GM23338 (cell line): ENCODE data around the gene ADAMTS8. TPM values are rescaled to one million over a fixed set of nuclear protein-coding genes. Genes with fewer than 3 reads are reported as not detected.

ENCODE experiments used
- ATAC-seq: fragments of 200-7000 bp; cut with Tn5 transposase; 3 replicates; pipeline ENCODE4 v1.9.1; 2020
- DNase-seq: peaks from one replicate; pipeline ENCODE4 v3.0.0-alpha.2; 2015; ENCODE audit warnings: low spot score
- H2AFZ ChIP-seq: fragments of 200-600 bp; sonication (generic); 2 replicates; pipeline ENCODE4 v1.8.0; 2016; ENCODE audit warnings: antibody characterized with exemption, mild to moderate bottlenecking, moderate library complexity
- H3F3A ChIP-seq: fragments of 200-600 bp; sonication (generic); replicated peaks from 2 replicates; pipeline ENCODE4 v1.8.0; 2017; ENCODE audit warnings: antibody characterized with exemption, mixed run types, low read depth
- H3K27ac ChIP-seq: fragments of 200-600 bp; sonication (generic); 2 replicates; pipeline ENCODE4 v1.6.1; 2016; ENCODE audit warnings: low read depth
- H3K27me3 ChIP-seq: fragments of 200-600 bp; sonication (generic); 2 replicates; pipeline ENCODE4 v1.8.0; 2016; ENCODE audit warnings: mild to moderate bottlenecking, mixed run types, moderate library complexity; ENCODE audit not compliant: insufficient read depth
- H3K36me3 ChIP-seq: fragments of 200-600 bp; sonication (generic); 2 replicates; pipeline ENCODE4 v1.8.0; 2016; ENCODE audit warnings: mild to moderate bottlenecking; ENCODE audit not compliant: insufficient read depth
- H3K4me1 ChIP-seq: fragments of 200-600 bp; sonication (generic); 2 replicates; pipeline ENCODE4 v1.8.0; 2016; ENCODE audit warnings: mild to moderate bottlenecking, moderate library complexity; ENCODE audit not compliant: insufficient read depth
- H3K4me2 ChIP-seq: fragments of 200-600 bp; sonication (generic); 2 replicates; pipeline ENCODE4 v1.7.1; 2017; ENCODE audit warnings: mixed run types
- H3K4me3 ChIP-seq: fragments of 200-600 bp; sonication (generic); 2 replicates; pipeline ENCODE4 v1.6.1; 2016; ENCODE audit warnings: mixed run types
- H3K79me2 ChIP-seq: fragments of 200-600 bp; sonication (generic); replicated peaks from 2 replicates; pipeline ENCODE4 v1.8.0; 2017; ENCODE audit warnings: mild to moderate bottlenecking; ENCODE audit not compliant: insufficient read depth
- H3K9me2 ChIP-seq: fragments of 200-600 bp; sonication (generic); 2 replicates; pipeline ENCODE4 v1.8.0; 2017; ENCODE audit not compliant: insufficient read depth
- H4K20me1 ChIP-seq: fragments of 200-600 bp; sonication (generic); replicated peaks from 2 replicates; pipeline ENCODE4 v1.8.0; 2017; ENCODE audit warnings: mild to moderate bottlenecking; ENCODE audit not compliant: insufficient read depth
- H3K27ac Mint-ChIP-seq: 2 replicates; pipeline ENCODE4 v1.8.0; 2020; ENCODE audit warnings: inconsistent platforms, mild to moderate bottlenecking, moderate library complexity, mixed read lengths
- H3K27me3 Mint-ChIP-seq: 3 replicates; pipeline ENCODE4 v1.8.0; 2022; ENCODE audit warnings: low read depth, mild to moderate bottlenecking, moderate library complexity, mixed read lengths, inconsistent platforms; ENCODE audit not compliant: insufficient read depth, poor library complexity
- H3K36me3 Mint-ChIP-seq: 3 replicates; pipeline ENCODE4 v1.8.0; 2021; ENCODE audit warnings: low read depth, mild to moderate bottlenecking, inconsistent platforms, moderate library complexity, mixed read lengths
- H3K4me1 Mint-ChIP-seq: 3 replicates; pipeline ENCODE4 v1.8.0; 2020; ENCODE audit warnings: mild to moderate bottlenecking, inconsistent platforms, mixed read lengths
- H3K4me3 Mint-ChIP-seq: 3 replicates; pipeline ENCODE4 v1.8.0; 2021; ENCODE audit warnings: moderate library complexity, mild to moderate bottlenecking, inconsistent platforms, mixed read lengths
- H3K9me3 Mint-ChIP-seq: 3 replicates; pipeline ENCODE4 v1.8.0; 2020; ENCODE audit warnings: moderate library complexity, mild to moderate bottlenecking, inconsistent platforms, mixed read lengths
- CTCF ChIP-seq, 2 experiments: fragments of 200-600 bp in 1 of 2; sonication (generic) in 1 of 2; conservative IDR thresholded peaks; 2 replicates each; pipeline versions ENCODE4 v1.5.1 to v1.6.1; 2016 to 2017; ENCODE audit warnings: antibody characterized with exemption in 2 of 2, low read depth in 2 of 2, mild to moderate bottlenecking in 2 of 2, moderate library complexity in 1 of 2
- JUNB ChIP-seq: IDR thresholded peaks from one replicate; pipeline ENCODE4 v1.6.1; 2016; ENCODE audit warnings: antibody characterized with exemption; ENCODE audit not compliant: unreplicated experiment
- ZNF462 ChIP-seq: fragments of 250-450 bp; sonication (Bioruptor Pico); IDR thresholded peaks from 2 replicates; pipeline ENCODE4 v1.5.0; 2020; ENCODE audit warnings: mild to moderate bottlenecking, moderate library complexity
- polyA plus RNA-seq: library from polyadenylated mRNA; unstranded; fragments of >200 nt; fragmentation: Nextera tagmentation; extraction: Ambion mirVana; gene quantifications from 2 replicates; pipeline ENCODE4 v1.2.1, GENCODE V29; 2016
- total RNA-seq: library from RNA; depleted of rRNA; stranded (reverse); fragments of >200 nt; shearing (Covaris generic); gene quantifications from 2 replicates; pipeline ENCODE4 v1.2.3, GENCODE V29; 2014

The ADAMTS8 gene
- total and polyA plus RNA-seq, 2 experiments from 2014 or later: 7.5 to 16.2 TPM

GRCh38 chr11:130471731-130472433, 43.5 kb upstream of the ADAMTS8 start (continued):
- no peak for TF ChIP-seq ZNF462 (CRISPR knock-in tag)
- no peak for TF ChIP-seq JUNB

- no peak overlapping the region for H3K4me3 Mint-ChIP-seq
- Histone ChIP-seq H4K20me1 (no peaks in the 10 kb centered on the region), H3K4me1 (no peaks in the 10 kb centered on the region), H3K36me3 (no peaks in the 10 kb centered on the region; the same call in 1 of the 2 replicates), H3K79me2 (no peaks in the 10 kb centered on the region), H3F3A (no peaks in the 10 kb centered on the region), H3K4me3 (no peak overlapping the region), H2AFZ (no peak overlapping the region), H3K4me2 (no peak overlapping the region), H3K27ac (no peak overlapping the region), H3K9me2 (no peaks in the 10 kb centered on the region), H3K27me3 (no peaks in the 10 kb centered on the region)
- TF ChIP-seq CTCF (conservative IDR thresholded peaks at IDR 0.05; ENCODE audit: low read depth in 2 of 2): no peak
- no peaks in the 10 kb centered on the region for H3K9me3 Mint-ChIP-seq
- ATAC-seq (no peak), DNase-seq (no peak)
- peaks cover 5% of the 10 kb centered on the region for H3K27me3 Mint-ChIP-seq
- H3K4me1 Mint-ChIP-seq: no peaks in the 10 kb centered on the region
- H3K36me3 Mint-ChIP-seq: no peaks in the 10 kb centered on the region
- no peak overlapping the region for H3K27ac Mint-ChIP-seq
These were observed 42.7 kb upstream of the ADAMTS8 start for GRCh38 chr11:130470832-130471706.
